HG03108 (cell line): Measurements from ENCODE around the gene AHRR.
"Not testable (repeated sequence)": the region's sequence is repeated elsewhere in the genome, so short reads cannot be mapped to it uniquely, and the experiment has no call there.

ENCODE experiments used
- ATAC-seq: cut with Tn5 transposase; IDR thresholded peaks from one replicate; pipeline ENCODE4 v1.9.1; 2021; ENCODE audit warnings: moderate library complexity; ENCODE audit not compliant: unreplicated experiment

Gene AHRR

DNA sequence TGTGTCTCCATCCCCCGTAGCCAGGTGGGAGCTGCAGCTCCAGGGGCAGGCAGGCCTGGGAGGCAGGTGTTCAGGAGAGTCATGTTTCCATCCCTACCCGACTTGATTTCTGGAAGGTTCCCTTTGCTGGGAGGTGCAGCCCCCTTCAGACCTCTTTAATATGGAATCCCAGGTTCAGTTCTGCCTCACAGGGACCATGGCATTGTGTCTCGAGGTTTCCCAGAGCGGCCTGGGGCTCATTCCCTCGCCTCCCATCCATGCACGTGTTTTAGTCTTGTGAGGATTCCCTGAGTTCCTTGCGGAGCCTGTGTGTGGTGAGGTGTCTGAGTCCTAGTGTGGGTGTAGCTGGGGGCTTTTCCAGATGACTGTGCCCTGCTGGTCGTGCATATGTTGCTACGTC is 16.5 kb upstream of the AHRR start:
- ATAC-seq, result no peak

DNA sequence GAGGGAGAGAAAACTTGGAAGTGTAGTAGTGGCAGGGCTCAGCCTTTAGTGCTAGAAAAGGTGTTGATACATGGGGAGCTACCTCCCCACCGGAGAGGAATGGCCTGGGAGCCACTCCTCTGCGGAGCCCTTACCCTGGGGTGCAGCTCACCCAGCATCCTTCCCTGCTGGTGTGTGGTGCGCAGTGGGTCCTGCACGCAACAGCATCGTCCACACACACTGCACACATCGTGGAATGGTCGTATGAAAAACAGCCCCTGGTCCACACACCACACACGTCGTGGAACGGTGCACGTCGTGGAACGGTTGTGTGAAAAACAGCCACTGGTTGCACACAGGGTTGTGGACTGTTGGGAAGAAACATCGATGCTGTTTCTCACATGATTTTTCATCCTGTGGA is 16.1 kb upstream of the AHRR start:
- ATAC-seq, result no peak

DNA sequence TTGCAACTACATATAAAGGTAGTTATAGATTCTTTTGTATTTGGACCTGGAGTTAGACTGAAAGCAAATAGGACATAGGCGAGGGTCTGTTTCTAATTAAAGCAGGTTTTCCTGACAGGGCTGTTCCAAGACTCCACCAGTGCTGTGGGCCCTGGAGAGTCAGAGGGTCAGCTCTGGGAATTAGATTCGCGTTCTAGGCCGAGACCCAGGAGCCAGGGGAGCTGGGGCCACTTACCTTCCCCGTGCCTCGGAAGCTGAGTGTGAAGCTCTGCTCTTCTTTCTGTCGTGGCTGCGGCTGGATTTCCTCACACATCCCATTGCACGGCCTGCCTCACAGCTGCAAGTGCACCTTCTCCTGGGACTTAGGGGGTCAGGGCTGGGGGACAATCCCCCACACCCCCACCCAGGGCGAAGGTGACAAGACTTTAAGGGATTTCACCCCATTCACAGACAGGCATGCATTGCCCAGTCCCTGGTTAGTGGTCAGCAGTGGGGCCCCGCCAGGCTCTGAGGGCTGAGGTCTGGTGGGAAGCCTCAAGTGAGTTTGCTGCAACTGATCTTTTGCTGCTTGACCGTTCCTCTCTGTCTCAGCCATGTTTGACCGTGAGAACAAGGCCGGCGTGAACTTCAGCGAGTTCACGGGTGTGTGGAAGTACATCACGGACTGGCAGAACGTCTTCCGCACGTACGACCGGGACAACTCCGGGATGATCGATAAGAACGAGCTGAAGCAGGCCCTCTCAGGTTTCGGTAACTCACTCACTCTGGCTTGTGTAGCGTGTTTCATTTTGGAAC is 15.3 kb upstream of the AHRR start:
- no peak for ATAC-seq

DNA sequence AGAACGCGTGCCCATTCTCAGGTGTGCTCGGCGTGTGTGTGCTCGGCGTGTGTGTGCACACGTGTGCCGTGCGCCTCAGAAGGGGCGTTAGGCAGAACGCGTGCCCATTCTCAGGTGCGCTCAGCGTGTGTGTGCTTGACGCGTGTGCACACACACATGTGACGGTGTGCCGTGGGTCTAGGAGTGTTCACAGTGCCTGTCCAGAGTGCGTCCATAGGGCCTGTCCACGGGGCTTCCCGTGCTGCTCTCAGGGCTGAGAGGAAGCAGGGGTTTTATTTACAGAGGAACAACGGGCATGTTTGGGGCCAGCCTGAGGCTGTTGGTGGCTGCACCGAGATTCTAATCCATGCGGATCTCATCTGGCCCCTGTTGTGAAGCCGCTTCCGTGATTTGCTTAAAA is 14.2 kb upstream of the AHRR start:
- no peak for ATAC-seq

DNA sequence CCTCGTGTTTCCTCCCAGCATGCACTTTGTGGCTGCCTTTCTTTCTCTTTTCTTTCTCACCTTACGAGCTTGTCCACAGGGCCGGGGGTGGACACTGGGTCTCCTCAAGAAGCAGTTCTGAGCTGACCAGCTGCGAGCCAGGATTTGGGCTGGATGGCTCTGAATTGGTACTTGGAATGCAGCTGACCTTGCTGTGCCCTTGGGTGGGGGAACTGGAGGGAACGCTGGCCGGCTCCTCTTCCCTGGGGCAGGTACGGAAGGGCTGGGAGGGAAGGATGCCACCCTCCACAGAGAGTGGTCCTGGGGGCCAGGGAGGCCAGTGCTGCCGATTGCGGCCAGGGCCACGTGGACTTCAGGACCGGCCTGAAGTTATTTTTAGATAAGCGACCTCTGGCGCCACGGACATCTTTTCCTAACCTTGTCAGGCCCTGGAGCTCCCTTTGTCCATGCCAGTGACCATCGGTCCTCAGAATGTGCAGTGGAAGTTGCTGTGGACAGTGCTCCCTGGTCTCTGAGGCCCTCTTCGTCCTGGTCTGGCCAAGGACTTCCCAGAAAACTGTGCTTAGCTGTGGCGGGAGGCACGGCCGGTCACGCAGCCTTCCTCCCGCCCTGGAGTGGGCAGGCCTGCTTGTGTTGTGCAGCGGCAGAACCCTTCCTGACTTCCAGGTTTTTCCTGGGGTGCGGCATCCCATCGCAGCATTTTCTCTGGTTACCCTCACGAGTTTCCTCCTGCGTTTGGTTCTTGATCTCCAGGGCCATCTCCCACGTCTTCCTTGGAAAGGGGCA is 13.5 kb upstream of the AHRR start:
- ATAC-seq, result no peak

DNA sequence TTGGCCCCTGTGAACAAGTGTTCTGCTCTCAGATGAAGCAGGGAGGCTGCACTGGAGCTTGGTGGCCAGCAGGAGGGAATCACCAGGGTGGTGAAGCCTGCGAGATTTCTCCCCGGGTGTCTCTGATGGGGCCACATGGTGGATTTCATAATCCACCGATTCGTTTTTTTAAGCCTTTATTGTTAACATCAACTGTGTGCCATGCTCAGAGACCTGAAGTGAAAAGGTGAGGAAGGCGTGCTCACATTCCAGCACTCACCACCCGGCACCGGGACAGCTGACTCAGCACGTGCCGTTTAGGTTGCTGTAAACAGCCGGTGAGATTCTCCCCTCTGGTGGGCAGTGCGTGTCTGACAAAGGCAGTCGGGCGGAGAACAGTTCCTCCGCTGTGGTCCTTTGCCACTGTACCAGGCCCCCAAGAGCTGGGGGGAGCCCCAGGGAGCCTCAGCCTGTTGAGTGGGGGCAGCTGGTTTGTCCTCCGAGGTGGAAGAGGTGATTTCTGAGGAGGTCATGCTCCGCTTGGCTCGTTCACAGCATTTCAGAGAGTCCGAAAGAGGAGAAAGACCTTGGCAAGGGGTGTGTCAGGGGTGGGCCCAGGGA is 12.7 kb upstream of the AHRR start:
- ATAC-seq, result no peak

DNA sequence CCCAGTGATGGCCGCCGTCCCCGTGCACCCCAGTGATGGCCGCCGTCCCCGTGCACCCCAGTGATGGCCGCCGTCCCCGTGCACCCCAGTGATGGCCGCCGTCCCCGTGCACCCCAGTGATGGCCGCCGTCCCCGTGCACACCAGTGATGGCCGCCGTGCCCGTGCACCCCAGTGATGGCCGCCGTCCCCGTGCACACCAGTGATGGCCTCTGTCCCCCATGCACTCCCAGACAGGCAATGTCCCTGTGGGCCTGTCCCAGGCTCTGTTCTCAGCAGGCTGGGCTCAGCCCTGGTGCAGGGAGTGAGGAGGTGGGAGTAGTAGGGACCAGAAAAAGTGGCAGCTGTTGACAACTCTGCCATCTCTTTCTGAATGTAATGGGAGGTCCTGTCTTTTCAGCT is 11.7 kb upstream of the AHRR start:
- not testable (repeated sequence) for ATAC-seq

DNA sequence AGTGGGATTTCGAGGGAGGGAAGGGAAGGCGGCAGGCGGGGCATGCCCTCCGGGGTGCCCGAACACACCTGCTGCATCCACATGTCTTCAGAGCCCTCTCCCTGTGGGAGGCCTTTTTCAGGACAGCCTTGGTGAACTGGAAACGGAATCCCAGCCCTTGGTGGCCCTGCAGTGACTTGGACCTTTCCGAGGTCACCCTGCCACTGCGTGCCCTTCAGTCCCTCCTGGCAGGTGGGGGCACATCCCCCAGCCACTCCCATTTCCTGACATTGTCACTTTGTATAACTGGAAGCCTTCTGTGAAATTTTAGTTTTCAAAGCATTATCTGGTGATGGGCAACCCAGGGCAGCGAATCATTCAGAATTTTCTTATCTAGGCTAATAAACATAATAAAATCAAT is 11.0 kb upstream of the AHRR start:
- no peak for ATAC-seq

DNA sequence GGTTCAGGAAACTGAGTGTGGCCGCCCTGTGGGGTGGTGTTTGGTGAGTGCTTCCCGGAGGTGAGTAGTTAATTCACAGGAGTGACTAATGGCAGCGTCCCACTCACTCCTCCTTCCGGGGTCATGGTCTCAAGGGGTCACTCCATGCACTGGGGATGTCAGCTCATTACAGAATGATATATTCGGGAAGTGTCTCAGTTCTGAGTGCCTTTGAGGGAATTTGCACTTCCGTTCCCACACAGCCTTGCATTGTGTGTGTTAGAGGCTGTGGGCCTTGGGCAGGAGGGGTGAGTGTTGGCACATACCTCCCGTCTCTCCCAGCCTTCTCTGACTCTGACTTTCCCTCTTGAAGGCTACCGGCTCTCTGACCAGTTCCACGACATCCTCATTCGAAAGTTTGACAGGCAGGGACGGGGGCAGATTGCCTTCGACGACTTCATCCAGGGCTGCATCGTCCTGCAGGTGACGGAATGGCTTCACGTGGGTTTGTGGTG is 10.5 kb upstream of the AHRR start:
- no peak for ATAC-seq

DNA sequence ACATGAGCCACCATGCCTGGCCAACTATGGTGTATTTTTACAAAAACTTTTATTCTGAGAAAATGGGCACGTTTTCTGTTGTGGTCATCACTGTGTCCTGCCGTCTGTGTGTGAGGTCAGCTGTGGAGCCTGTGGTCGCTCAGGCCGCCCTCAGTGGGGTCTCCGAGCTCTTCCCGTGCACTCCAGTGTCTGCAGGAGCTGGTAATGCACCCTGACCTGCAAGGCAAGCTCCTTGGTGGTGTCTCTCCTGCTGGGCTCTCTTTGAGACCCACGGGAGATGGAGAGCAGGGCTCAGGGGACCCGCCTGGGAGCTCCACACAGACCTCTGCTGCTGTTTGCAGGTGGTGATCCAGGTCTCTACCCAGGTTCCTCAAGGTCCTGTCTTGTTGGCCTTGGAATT is 9.6 kb upstream of the AHRR start:
- no peak for ATAC-seq

DNA sequence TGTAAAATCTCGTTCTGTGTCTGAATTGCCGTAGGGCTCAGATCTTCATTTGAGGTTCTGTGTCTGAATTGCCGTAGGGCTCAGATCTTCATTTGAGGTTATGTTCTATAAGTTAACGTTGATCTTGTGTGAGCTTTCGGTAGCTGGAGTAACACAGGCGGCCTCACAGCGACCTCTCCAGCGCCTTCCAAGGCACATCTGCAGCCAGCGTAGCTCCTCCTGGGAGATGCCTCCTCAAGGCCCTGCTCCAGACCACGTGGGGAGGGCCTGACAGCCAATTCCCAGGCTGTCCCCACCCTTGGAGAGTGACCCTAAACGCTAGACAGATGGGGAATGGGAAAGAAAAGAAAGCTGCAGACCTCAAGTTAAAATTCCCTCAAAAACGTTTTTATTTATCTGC is 8.7 kb upstream of the AHRR start:
- ATAC-seq, result no peak

DNA sequence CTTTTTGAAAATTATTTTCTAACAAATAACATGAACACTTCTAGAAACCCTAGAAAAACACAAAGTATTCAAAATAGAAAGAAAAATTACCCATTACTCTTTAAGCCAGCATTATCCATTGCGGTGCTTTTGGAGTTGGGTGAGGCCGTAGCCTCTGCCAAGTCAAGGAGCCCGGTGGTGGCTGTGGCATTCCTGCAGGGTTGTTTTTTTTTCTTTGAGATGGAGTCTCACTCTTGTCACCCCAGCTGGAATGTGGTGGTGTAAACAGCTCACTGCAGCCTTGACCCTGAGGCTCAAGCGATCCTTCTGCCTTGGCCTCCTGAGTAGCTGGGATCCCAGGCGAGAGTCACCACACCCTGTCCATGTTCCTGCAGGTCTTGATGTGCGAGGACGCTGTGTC is 8.2 kb upstream of the AHRR start:
- ATAC-seq, result no peak

DNA sequence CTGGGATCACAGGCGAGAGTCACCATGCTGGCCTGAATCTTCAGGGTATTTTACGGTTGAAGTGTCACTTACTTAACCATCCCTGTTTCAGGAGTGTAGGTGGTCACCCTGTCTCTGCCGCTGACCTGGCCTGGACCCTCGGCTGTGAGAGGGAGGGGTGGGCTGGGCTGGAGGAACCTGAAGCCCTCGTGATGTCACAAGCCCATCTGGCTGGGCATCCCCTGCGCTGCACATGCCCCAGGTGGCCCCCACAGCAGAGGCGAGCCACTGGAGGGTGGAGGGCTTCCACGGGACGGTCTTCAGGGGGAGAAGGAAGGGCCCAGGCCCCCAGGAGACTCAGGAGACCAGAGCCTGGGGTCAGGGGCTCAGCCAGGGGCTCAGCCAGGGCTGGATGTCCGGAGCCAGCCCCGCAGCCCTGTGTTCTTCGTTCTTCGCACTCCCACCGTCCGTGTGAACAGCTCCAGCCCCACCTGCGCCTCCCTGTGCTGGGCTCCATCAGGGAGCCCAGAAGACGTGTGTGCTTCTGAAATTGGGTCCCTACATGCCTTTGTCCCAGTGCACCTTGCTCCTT is 7.6 kb upstream of the AHRR start:
- ATAC-seq, result no peak

DNA sequence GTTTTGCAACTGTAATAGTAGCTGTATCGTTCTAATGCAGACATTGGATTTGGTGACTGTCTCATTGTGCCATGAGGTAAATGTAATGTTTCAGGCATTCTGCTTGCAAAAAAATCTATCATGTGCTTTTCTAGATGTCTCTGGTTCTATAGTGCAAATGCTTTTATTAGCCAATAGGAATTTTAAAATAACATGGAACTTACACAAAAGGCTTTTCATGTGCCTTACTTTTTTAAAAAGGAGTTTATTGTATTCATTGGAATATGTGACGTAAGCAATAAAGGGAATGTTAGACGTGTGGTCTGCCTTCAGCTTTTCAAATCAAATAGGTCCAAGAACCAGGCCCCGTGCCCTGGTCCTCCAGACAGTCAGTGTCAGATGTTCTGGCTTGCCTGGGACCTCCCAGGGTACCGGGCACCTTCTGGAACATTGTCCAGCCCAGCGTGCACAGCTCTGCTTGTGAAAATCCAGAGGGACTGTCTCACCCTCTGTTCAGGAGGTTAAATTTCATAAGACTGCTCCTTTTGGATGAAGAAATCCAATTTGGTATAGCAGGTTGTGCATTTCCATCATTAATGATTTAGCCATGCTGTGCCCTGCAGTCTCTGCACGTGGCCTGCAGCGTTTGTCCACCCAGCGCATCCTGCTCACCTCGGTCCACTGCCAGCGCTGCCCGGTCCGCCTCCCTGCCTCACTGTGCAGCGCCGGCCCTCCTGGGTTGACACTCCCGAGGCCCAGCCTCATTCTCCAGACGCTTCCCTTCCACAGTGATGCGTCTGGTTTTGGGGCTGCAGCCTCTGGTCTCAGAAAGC is 6.6 kb upstream of the AHRR start:
- no peak for ATAC-seq

DNA sequence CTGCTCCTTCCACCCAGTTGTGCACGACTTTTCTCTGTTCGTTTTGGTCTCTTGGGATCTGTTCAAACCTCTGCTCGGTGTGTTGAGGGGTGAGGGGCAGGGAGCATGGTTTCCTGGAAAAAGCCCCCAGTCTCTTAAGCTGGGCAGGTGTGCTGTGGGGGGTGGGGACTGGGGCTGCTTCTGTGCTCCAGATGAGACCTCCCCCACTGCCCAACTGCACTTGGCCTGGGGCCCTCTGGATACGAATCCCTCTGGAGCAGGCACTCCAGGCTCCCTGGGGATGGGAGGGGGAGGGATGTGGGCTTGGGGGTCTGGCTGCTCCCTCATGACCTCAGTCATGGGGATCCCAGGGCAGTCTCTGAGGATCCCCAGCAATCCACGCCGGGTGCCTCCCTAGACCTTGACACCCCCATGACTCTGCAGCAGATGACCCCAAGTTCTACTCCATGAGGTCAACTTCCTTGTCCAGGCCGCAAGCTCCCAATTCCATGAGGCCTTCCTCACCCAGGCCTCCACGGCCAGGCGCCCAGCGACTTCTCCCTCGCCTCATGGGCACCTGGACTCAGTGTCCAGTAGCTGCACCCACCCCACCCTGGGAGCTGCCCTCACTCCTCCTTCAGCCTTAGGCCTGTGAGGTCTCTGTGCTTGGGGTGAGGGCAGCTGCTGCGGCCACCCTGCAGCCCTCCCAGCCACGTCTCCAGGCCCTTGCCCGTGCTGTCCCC is 5.9 kb upstream of the AHRR start:
- no peak for ATAC-seq

DNA sequence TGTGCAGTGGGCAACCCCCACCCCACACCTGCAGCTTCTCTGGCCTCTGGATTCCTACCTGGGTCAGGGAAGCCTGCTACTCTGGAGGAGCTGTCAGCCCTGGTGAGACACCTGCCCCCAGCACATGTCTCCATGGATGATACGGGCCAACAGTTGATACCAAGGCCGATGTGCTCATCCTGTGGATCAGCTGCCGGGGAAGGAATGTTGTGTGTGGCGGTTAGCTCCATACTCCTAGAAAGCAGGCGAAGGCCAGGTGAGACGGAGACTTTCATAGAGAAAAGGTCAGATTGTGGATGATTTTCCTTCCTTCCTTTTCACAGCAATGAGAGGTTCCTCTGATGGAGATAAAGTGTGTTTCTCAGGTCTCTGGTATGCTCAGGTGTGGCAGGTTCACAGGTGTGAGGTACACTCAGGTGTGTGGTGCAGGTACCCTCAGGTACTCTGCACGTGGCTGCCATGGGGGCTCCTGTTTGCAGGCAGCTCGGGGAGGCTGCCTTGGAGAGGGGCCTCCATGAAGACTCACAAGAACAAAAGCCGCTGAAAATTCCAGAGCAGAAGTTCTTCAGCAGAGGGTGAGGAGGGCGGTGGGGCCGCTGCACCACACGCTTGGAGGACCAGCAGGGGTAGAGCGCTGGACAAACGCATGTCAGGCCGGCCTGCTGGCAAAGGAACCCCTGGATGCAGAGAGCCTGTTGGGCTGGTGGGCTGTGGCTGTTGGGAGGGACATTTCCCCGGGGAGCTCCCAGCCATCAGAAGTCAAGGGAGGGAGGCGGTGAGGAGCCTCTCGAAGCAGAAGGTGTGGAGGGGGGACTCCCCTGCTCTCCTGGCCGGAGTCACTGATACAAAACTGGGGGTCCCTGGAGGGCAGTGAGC is 5.1 kb upstream of the AHRR start:
- peak; percentile 9 for ATAC-seq

DNA sequence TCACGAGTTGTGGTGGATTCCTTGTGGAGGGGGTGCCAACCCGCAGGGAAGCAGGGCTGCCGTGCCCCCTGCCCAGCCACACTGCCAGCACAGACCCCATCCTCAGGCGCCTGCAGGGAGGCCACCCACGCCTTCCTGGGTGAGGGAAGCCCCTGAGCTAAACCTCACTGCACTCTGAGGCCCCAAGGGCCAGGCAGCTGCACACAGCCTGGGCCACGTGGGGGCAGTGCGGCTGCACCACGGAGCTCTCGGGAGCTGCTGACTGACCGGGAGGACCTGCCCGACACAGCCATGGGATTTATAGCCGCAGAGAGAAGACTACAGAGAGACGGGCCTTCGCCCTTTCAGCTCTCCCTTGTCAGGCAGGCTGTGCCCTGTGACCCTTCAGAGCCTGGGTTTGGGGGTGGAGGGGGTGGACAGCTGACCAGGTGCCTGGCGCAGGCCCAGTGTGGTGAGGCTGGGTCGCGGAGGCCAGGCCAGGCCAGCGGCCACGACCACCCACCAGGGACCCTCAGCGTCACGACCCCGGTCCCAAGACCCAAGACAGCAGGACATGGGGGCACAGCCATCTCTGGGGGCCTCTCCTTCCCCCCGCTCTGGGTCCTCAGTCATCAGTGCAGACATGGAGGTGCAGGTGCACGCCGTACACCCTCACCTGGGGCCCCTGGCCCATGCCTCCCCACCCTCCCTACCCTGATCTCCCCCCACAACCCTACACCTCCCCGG is 4.3 kb upstream of the AHRR start:
- ATAC-seq, result peak; percentile 65

DNA sequence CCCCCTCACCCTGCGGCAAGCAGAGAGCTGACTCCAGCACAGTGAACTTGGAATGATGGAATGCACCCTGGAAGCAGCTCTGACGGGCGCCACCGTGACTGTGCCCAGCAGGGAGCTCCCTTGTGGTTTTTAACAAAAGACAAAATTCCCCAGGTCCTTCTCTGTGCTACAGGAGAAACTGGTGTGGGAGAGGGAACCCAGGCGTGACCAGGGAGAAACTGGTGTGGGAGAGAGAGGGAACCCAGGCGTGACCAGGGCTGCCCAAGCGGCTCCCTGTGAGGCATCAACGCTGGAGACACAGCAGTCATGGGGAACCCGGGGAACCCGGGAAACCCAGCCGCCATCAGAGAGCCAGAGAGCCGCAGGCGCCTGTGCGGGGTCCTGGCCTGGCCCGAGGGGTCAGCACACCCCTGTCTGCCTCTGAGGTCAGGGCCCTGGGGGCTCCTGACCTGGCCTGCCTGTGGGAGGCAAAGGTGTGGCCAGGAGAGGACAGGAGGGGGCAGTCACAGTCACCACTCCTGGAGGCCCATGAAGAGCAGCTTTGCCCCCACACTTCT is 3.1 kb upstream of the AHRR start:
- no peak for ATAC-seq
